ENCODE measurements around the gene DHX34. TPM values are rescaled to one million over a fixed set of nuclear protein-coding genes. Genes with fewer than 3 reads are reported as not detected.
A peak's percentile ranks its signal among the peaks of the same experiment; 100 is the strongest.

Gene DHX34
- total and polyA plus RNA-seq, 9 of the 15 experiments (the other 6 are each of a cell fraction or from before 2014, with no cell fraction given): 0.36 to 42.0 (median 15.0) TPM

- TF ChIP-seq E4F1 (CRISPR knock-in tag; IDR thresholded peaks at IDR 0.05; ENCODE audit: borderline replicate concordance) (no peak), POLR2A (conservative IDR thresholded peaks at IDR 0.05) (peak; percentile 30; the same call in 1 of the 2 replicates), HDAC1 (IDR thresholded peaks at IDR 0.05) (0 out of 4 replicates have a peak, but pooled peaks of 1 of the 2 experiments have one; percentile 52), GATAD2B (IDR thresholded peaks at IDR 0.05; ENCODE audit: borderline replicate concordance) (no peak), SNIP1 (IDR thresholded peaks at IDR 0.05; ENCODE audit: low read depth) (no peak), ETV6 (IDR thresholded peaks at IDR 0.05; ENCODE audit: borderline replicate concordance in 1 of 2, low read depth in 2 of 2, low read length in 1 of 2) (no peak), ETV6 (CRISPR knock-in tag; IDR thresholded peaks at IDR 0.05; ENCODE audit: borderline replicate concordance) (no peak), THRA (IDR thresholded peaks at IDR 0.05) (no peak), ETV1 (tag; conservative IDR thresholded peaks at IDR 0.05; ENCODE audit: low read depth) (no peak), POLR2AphosphoS5 (IDR thresholded peaks at IDR 0.05; ENCODE audit: control insufficient read depth, insufficient read depth, low read depth, low read length) (peak; percentile 46; the same call in 1 of the 2 replicates), HNRNPLL (IDR thresholded peaks at IDR 0.05; ENCODE audit: low read depth, low read length, poor library complexity, severe bottlenecking) (no peak), KAT2B (IDR thresholded peaks at IDR 0.05; ENCODE audit: low read depth, low read length) (no peak), KLF16 (IDR thresholded peaks at IDR 0.05) (peak; percentile 41; the same call in 1 of the 2 replicates), ARHGAP35 (IDR thresholded peaks at IDR 0.05; ENCODE audit: partially characterized antibody) (peak; percentile 36), GATA2 (CRISPR knock-in tag; IDR thresholded peaks at IDR 0.05) (0 out of 2 replicates have a peak, but pooled peaks have one; percentile 10), MAX (CRISPR knock-in tag; IDR thresholded peaks at IDR 0.05) (no peak), ZNF384 (IDR thresholded peaks at IDR 0.05; ENCODE audit: low read depth, low read length) (no peak; the same call in 1 of the 2 replicates), PHB2 (IDR thresholded peaks at IDR 0.05; ENCODE audit: low read depth) (0 out of 2 replicates have a peak, but pooled peaks have one; percentile 23), KDM4B (IDR thresholded peaks at IDR 0.05; ENCODE audit: borderline replicate concordance in 2 of 2, low read depth in 1 of 2) (no peak), CREB5 (CRISPR knock-in tag; IDR thresholded peaks at IDR 0.05) (no peak), TRIM24 (IDR thresholded peaks at IDR 0.05) (no peak)
These were observed 78.4 kb downstream of the DHX34 start (continued) for GRCh38 chr19:47427241-47428176.
